Gastroesophageal sphincter (tissue), 3 donors: Measurements from ENCODE around the gene RAD52.

Experiments
- CTCF ChIP-seq, 4 experiments: fragments of 200-600 bp in 2 of 4; fragments of 450-650 bp in 2 of 4; sonication (generic) in 1 of 4; IDR thresholded peaks; one replicate each; pipeline ENCODE4 v1.5.1; 2017 to 2019; ENCODE audit warnings: antibody characterized with exemption in 4 of 4, mild to moderate bottlenecking in 2 of 4, moderate library complexity in 2 of 4
- EP300 ChIP-seq: sonication (generic); formaldehyde crosslinking; IDR thresholded peaks from one replicate; pipeline ENCODE4 v1.6.1; 2017; ENCODE audit warnings: antibody characterized with exemption, mild to moderate bottlenecking
- POLR2A ChIP-seq, 2 donors: fragments of 450-650 bp; IDR thresholded peaks; one replicate each; pipeline ENCODE4 v1.6.1; 2017; ENCODE audit warnings: antibody characterized with exemption in 2 of 2, mild to moderate bottlenecking in 2 of 2, moderate library complexity in 1 of 2
- POLR2AphosphoS5 ChIP-seq: sonication (generic); formaldehyde crosslinking; IDR thresholded peaks from one replicate; pipeline ENCODE4 v1.6.1; 2017; ENCODE audit warnings: antibody characterized with exemption

- TF ChIP-seq CTCF (IDR thresholded peaks at IDR 0.05): no peak
- TF ChIP-seq EP300: no peak
- no peak for TF ChIP-seq POLR2AphosphoS5
- no peak for TF ChIP-seq POLR2A (IDR thresholded peaks at IDR 0.05)
Observed at GRCh38 chr12:971991-972390, 22.5 kb upstream of the RAD52 start.
